Measurements from ENCODE around the gene APPL2.

GRCh38 chr12:105233041-105233905, 2.7 kb downstream of the APPL2 start:
- no peak for TF ChIP-seq CTCF (IDR thresholded peaks at IDR 0.05)
- no peak for TF ChIP-seq POLR2A (IDR thresholded peaks at IDR 0.05)

Data from right lobe of liver (tissue), 4 donors.